ENCODE measurements around the gene TPSG1.
"Not testable (repeated sequence)": the region's sequence is repeated elsewhere in the genome, so short reads cannot be mapped to it uniquely, and the experiment has no call there.

DNA sequence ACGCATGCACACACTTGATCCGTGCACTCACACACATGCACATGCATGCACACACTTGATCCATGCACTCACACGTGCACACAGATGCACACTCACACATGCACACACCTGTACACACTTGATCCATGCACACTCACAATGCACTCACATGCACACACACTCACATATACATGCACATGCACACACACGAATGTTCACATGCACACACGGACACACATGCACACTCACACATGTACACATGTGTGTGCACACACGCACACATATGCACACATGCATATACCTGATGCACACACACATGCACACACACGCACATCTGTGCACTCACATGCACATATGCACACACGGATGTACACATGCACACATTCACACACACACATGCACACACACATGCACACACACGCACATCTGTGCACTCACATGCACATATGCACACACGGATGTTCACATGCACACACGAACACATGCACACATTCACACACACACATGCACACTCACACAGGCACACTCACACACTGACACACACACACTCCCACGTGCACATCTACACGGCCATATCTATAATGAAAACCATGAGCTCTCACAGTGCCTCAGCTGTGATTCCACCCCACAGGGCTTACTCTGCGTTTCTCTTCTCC is 23.0 kb upstream of the TPSG1 start:
- TF ChIP-seq SRF (IDR thresholded peaks at IDR 0.05; ENCODE audit: low read depth); ELF1 (IDR thresholded peaks at IDR 0.05; ENCODE audit: borderline replicate concordance, low read depth); POLR2A (IDR thresholded peaks at IDR 0.05; ENCODE audit: borderline replicate concordance, extremely low read depth, insufficient read depth, insufficient read length): not testable (repeated sequence)
- TF ChIP-seq, protein P1, sequence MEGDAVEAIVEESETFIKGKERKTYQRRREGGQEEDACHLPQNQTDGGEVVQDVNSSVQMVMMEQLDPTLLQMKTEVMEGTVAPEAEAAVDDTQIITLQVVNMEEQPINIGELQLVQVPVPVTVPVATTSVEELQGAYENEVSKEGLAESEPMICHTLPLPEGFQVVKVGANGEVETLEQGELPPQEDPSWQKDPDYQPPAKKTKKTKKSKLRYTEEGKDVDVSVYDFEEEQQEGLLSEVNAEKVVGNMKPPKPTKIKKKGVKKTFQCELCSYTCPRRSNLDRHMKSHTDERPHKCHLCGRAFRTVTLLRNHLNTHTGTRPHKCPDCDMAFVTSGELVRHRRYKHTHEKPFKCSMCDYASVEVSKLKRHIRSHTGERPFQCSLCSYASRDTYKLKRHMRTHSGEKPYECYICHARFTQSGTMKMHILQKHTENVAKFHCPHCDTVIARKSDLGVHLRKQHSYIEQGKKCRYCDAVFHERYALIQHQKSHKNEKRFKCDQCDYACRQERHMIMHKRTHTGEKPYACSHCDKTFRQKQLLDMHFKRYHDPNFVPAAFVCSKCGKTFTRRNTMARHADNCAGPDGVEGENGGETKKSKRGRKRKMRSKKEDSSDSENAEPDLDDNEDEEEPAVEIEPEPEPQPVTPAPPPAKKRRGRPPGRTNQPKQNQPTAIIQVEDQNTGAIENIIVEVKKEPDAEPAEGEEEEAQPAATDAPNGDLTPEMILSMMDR (IDR thresholded peaks at IDR 0.05 in 2 of 3, conservative IDR thresholded peaks at IDR 0.05 in 1 of 3; ENCODE audit: borderline replicate concordance in 1 of 3, insufficient read depth in 1 of 3, low read depth in 2 of 3, low read length in 2 of 3), result not testable (repeated sequence)
